ENCODE measurements around the gene MRPS18A.

- TF ChIP-seq EZH2 (IDR thresholded peaks at IDR 0.05; ENCODE audit: insufficient read depth, poor library complexity, severe bottlenecking), result no peak
- no peak for TF ChIP-seq EZH2phosphoT487 (IDR thresholded peaks at IDR 0.05; ENCODE audit: insufficient read depth, low read depth)
Measured at GRCh38 chr6:43720999-43721398, 33.4 kb upstream of the MRPS18A start.

Data from GM23248 (cell line).